OCI-LY3 (cell line): ENCODE results near the gene TMIGD3.

ENCODE experiments used
- H2AFZ ChIP-seq: fragments of 200-600, 300-600 bp; shearing (Covaris generic); 2 replicates; pipeline ENCODE4 v1.6.0; 2014; ENCODE audit warnings: antibody characterized with exemption, low read depth, low read length
- H3K27ac ChIP-seq: fragments of 200-600, 300-600 bp; sonication (generic); 2 replicates; pipeline ENCODE4 v1.5.1; 2014; ENCODE audit warnings: mild to moderate bottlenecking, low read length, moderate library complexity, mixed read lengths
- H3K27me3 ChIP-seq: fragments of 200-600, 300-600 bp; sonication (generic); 2 replicates; pipeline ENCODE4 v1.6.1; 2014; ENCODE audit warnings: low read depth, low read length, mixed read lengths
- H3K36me3 ChIP-seq: fragments of 200-600, 300-600 bp; sonication (generic); replicated peaks from 2 replicates; pipeline ENCODE3; 2014; ENCODE audit warnings: low read depth, low read length, mixed read lengths
- H3K4me1 ChIP-seq: fragments of 300-600, 200-600 bp; sonication (generic); 2 replicates; pipeline ENCODE4 v1.6.1; 2014; ENCODE audit warnings: low read length, mixed read lengths
- H3K4me2 ChIP-seq: fragments of 200-600, 300-600 bp; sonication (generic); 2 replicates; pipeline ENCODE4 v1.6.1; 2014; ENCODE audit warnings: low read length, mixed read lengths
- H3K4me3 ChIP-seq: fragments of 300-600, 200-600 bp; sonication (generic); 2 replicates; pipeline ENCODE4 v1.5.1; 2014; ENCODE audit warnings: antibody characterized with exemption, mild to moderate bottlenecking, low read length, moderate library complexity
- H3K79me2 ChIP-seq: fragments of 300-600, 200-600 bp; shearing (Covaris generic); 2 replicates; pipeline ENCODE4 v1.6.1; 2014; ENCODE audit warnings: mild to moderate bottlenecking, low read length, mixed read lengths
- H3K9ac ChIP-seq: fragments of 300-600, 200-600 bp; shearing (Covaris generic); 2 replicates; pipeline ENCODE4 v1.6.0; 2014; ENCODE audit warnings: mild to moderate bottlenecking, low read length, moderate library complexity
- H3K9me3 ChIP-seq: fragments of 200-600, 300-600 bp; shearing (Covaris generic); 2 replicates; pipeline ENCODE4 v1.6.1; 2014; ENCODE audit warnings: low read length, mixed read lengths; ENCODE audit not compliant: insufficient read depth
- H4K20me1 ChIP-seq: fragments of 200-600, 300-600 bp; sonication (generic); 2 replicates; pipeline ENCODE4 v1.6.1; 2016; ENCODE audit warnings: low read length, mixed read lengths; ENCODE audit not compliant: insufficient read depth
- EZH2phosphoT487 ChIP-seq: fragments of 200-600 bp; shearing (Covaris generic); IDR thresholded peaks from 2 replicates; pipeline ENCODE4 v1.6.1; 2018; ENCODE audit warnings: antibody characterized with exemption, mixed run types, low read depth
- TF ChIP-seq, protein P1 (sequence below): fragments of 200-600, 300-600 bp; sonication (generic); IDR thresholded peaks from 2 replicates; pipeline ENCODE4 v1.5.1; 2014; ENCODE audit warnings: antibody characterized with exemption, low read length, low read depth

Gene TMIGD3

DNA sequence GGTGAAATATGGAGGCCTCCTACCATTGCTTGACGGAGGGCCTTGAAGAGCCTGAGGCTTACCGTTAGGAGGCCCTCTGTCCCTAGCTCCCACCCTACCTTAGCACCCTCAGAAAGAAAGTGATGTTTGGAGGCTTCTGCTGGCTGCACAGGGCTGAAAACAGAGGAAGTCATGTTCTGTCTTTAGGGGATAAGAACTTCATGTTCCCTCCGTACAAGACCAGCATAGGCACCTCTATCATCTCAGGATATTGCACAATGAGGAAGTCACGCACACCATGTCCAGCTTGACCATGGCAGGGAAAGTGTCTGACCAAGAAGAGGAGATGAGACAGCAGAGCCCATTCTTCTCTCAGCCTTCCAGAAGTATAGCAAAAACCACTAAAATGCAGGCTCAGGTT is 13.8 kb downstream of the TMIGD3 start:
- no peaks in the 10 kb centered on the region for H3K36me3 ChIP-seq
- no peak overlapping the region for H3K27ac ChIP-seq
- TF ChIP-seq, protein P1, sequence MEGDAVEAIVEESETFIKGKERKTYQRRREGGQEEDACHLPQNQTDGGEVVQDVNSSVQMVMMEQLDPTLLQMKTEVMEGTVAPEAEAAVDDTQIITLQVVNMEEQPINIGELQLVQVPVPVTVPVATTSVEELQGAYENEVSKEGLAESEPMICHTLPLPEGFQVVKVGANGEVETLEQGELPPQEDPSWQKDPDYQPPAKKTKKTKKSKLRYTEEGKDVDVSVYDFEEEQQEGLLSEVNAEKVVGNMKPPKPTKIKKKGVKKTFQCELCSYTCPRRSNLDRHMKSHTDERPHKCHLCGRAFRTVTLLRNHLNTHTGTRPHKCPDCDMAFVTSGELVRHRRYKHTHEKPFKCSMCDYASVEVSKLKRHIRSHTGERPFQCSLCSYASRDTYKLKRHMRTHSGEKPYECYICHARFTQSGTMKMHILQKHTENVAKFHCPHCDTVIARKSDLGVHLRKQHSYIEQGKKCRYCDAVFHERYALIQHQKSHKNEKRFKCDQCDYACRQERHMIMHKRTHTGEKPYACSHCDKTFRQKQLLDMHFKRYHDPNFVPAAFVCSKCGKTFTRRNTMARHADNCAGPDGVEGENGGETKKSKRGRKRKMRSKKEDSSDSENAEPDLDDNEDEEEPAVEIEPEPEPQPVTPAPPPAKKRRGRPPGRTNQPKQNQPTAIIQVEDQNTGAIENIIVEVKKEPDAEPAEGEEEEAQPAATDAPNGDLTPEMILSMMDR, result no peak
- TF ChIP-seq EZH2phosphoT487, result no peak
- H3K79me2 ChIP-seq, result no peaks in the 10 kb centered on the region
- H3K4me2 ChIP-seq, result no peak overlapping the region
- no peaks in the 10 kb centered on the region for H3K9me3 ChIP-seq
- no peak overlapping the region for H3K4me3 ChIP-seq
- no peaks in the 10 kb centered on the region for H4K20me1 ChIP-seq
- no peak overlapping the region for H3K9ac ChIP-seq
- no peak overlapping the region for H2AFZ ChIP-seq
- H3K27me3 ChIP-seq, result no peaks in the 10 kb centered on the region
- no peaks in the 10 kb centered on the region for H3K4me1 ChIP-seq

DNA sequence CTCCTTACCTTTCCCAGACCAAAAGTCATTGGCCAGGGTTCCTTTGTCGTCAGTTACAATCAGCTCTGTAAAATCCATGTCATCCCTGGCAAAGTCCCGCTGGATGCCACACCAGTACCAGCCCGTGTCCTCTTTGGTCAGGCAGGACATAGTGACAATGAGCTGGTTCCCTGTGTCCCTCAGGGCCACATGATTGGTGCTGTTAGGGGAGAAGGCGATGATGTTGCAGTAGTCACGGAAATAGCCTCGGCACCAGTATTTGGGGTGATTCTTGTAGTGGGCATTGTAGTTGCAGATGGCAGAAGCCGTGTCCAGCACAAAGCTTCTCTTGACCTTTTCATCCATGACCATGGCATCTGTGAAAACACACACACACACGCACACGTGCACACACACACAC is 14.8 kb downstream of the TMIGD3 start:
- TF ChIP-seq EZH2phosphoT487, result no peak
- Histone ChIP-seq H4K20me1 (no peaks in the 10 kb centered on the region), H3K79me2 (no peaks in the 10 kb centered on the region), H2AFZ (no peak overlapping the region), H3K27me3 (no peaks in the 10 kb centered on the region), H3K9me3 (no peaks in the 10 kb centered on the region), H3K9ac (no peak overlapping the region), H3K4me3 (no peak overlapping the region), H3K36me3 (no peaks in the 10 kb centered on the region), H3K4me1 (peaks cover 5% of the 10 kb centered on the region), H3K27ac (no peak overlapping the region), H3K4me2 (no peak overlapping the region)

DNA sequence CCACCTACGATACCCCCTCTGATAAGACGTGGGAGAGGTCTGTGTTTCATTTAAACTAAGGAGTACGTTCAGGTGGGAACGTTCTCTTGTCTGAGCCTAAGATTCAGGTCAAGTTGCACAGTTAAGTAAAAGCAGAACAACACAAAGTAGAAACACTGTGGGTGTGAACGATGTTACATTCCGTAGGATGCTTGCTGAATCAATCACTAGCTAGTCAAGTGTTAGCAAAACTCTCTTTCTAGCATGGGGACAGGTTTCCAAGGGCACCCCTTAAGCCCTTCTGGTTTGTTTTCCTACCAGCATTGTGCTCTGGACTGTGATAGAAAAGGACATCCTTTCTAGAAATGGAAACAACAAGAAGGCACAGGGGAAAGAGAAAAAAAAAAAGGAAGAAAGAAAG is 16.3 kb downstream of the TMIGD3 start:
- Histone ChIP-seq H3K9me3 (no peaks in the 10 kb centered on the region), H3K4me3 (no peak overlapping the region), H3K9ac (no peak overlapping the region), H2AFZ (no peak overlapping the region), H3K4me2 (no peak overlapping the region), H4K20me1 (no peaks in the 10 kb centered on the region), H3K79me2 (no peaks in the 10 kb centered on the region), H3K27me3 (no peaks in the 10 kb centered on the region), H3K27ac (no peak overlapping the region), H3K36me3 (no peaks in the 10 kb centered on the region), H3K4me1 (peaks cover 10% of the 10 kb centered on the region)
- TF ChIP-seq EZH2phosphoT487, result no peak
- TF ChIP-seq, protein P1, result no peak

DNA sequence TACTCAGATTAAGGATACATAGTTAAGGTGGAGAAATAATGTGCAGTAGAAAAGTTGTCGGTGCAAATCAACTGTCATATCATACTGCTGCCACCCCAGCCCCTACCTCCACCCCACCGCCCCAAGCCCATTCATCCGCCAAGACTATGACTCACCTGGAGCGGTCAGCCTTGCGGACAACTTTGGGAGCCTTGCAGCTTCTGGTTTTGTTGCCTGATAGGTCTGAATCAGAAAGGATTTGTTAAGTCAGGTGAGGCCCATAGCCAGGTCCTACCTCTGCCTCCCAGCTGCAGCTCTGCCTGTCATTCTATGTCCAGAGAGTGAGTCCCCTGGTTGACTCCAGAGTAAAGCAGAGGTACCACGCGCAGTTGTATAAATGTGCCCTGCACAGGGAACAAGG is 17.0 kb downstream of the TMIGD3 start:
- no peak overlapping the region for H3K9ac ChIP-seq

More for the DNA sequence above, 17.0 kb downstream of the TMIGD3 start:
- H4K20me1 ChIP-seq, result no peaks in the 10 kb centered on the region
- H3K36me3 ChIP-seq, result no peaks in the 10 kb centered on the region
- no peak overlapping the region for H3K4me3 ChIP-seq
- no peaks in the 10 kb centered on the region for H3K9me3 ChIP-seq
- H3K79me2 ChIP-seq, result no peaks in the 10 kb centered on the region
- peaks cover 16% of the 10 kb centered on the region for H3K4me1 ChIP-seq
- TF ChIP-seq EZH2phosphoT487, result no peak
- TF ChIP-seq, protein P1, result no peak
- H3K4me2 ChIP-seq, result no peak overlapping the region
- no peaks in the 10 kb centered on the region for H3K27me3 ChIP-seq
- H3K27ac ChIP-seq, result no peak overlapping the region
- H2AFZ ChIP-seq, result no peak overlapping the region
